ENCODE data around the gene PRPF39.
"Not testable (repeated sequence)": the region's sequence is repeated elsewhere in the genome, so short reads cannot be mapped to it uniquely, and the experiment has no call there.

The PRPF39 gene

DNA sequence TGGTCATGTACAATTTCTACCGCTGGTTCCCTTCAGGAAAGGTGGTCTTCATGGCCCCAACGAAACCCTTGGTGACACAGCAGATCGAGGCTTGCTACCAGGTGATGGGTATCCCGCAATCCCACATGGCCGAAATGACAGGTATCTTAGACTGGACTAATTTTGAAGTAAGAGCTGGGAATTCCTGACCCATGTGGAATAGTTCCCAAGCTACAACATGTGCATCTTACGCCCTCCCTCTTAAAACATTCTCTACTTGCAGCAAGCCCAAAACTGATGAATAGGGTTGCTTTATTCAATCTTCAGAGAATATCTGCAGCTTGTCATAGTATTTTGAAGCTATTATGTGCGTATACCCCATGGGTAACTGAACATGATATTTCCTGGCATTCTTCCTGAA lies 52.5 kb downstream of the PRPF39 start:
- no peak for DNase-seq (ENCODE audit: low read depth)

- no peak for DNase-seq (ENCODE audit: low read depth)
These were observed 56.8 kb downstream of the PRPF39 start for GRCh38 chr14:45140661-45141187.

DNA sequence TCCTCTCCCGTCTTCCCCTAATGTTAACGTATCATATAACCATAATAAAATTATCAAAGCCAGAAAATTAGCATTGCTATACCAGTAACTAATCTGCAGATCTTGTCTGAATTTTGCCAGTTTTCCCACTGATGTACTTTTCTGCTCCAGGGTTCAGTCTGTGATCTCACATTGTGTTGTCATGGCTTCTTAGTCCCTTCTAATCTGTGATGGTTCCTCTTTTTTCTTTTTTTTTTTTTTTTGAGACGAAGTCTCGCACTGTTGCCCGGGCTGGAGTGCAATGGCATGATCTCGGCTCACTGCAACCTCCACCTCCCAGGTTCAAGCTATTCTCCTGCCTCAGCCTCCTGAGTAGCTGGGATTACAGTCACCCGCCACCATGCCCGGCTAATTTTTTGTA lies 58.2 kb downstream of the PRPF39 start:
- not testable (repeated sequence) for DNase-seq (ENCODE audit: low read depth)

DNA sequence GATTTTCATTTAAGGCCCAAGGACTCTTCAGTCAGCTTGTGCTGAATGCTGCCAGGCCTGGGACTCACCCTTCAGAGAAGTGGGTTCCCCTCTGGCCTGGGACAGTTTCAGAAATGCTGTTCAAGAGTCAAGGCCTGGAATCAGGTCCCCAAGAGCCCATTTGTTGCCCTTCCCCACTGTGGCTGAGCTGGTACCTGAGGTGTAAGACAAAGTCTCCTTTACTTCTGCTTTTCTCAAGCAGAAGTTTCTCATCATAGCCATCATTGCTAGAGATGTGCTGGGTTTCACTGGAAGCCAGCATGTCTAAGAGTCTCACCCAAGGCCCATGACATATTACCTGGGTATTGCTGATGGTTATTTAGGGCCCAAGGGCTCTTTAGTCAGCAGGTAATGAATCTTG lies 60.7 kb downstream of the PRPF39 start:
- DNase-seq (ENCODE audit: low read depth) = no peak

DNA sequence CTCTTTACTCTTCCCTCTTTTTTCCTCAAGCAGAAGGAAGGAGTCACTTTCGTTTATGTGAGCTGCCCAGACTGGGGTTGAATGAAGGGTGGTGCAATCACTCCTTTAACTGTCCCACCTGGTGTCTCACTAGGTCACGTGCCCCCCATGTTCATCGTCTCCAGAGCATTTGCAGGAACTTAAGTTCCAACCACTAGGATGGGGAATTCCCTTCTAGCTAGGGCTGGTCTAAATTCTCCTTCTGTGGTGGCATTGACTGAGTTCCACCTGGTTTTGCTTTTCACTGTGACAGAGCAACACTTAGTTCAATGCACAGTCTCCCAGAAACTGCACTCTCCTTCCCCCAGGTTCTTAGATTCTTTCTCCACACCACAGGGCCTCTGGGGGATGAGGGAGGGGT lies 61.3 kb downstream of the PRPF39 start:
- DNase-seq (ENCODE audit: low read depth) = no peak

GRCh38 chr14:45149602-45150001 lies 65.7 kb downstream of the PRPF39 start:
- no peak for DNase-seq (ENCODE audit: low read depth)

- no peak for DNase-seq (ENCODE audit: low read depth)
These were observed 66.5 kb downstream of the PRPF39 start for GRCh38 chr14:45150386-45150890.

GRCh38 chr14:45156067-45156466 lies 72.2 kb downstream of the PRPF39 start:
- no peak for DNase-seq (ENCODE audit: low read depth)
